GM18951 (cell line): ENCODE results near the gene TMEM209.

Source experiments
- POLR2A ChIP-seq: IDR thresholded peaks from 4 replicates; pipeline ENCODE4 v1.6.1; 2011; ENCODE audit warnings: mild to moderate bottlenecking; ENCODE audit not compliant: insufficient read length, insufficient read depth; ENCODE audit errors: extremely low read depth
- in situ Hi-C: fragments of 300-500 bp; cut with MboI; formaldehyde crosslinking; loops from one replicate; pipeline ENCODE4 v1.12.0; 2022; ENCODE audit warnings: low sequenced_read_pairs, mixed read lengths, inconsistent platforms; ENCODE audit not compliant: unreplicated experiment

The TMEM209 gene

GRCh38 chr7:130141161-130141883 lies 63.9 kb downstream of the TMEM209 start:
- TF ChIP-seq POLR2A: peak; percentile 53

GRCh38 chr7:130140551-130141160 lies 64.5 kb downstream of the TMEM209 start:
- in situ Hi-C loops: no loop called here
- no peak for TF ChIP-seq POLR2A

More at GRCh38 chr7:130141161-130141883, 63.9 kb downstream of the TMEM209 start:
- in situ Hi-C loops: no loop called here

- no peak for TF ChIP-seq POLR2A
- in situ Hi-C loops: no loop called here
Observed at GRCh38 chr7:130139193-130139960, 65.8 kb downstream of the TMEM209 start.

GRCh38 chr7:130137207-130137606 lies 68.0 kb downstream of the TMEM209 start:
- in situ Hi-C loops: no loop called here
- no peak for TF ChIP-seq POLR2A

- no peak for TF ChIP-seq POLR2A
- in situ Hi-C loops: no loop called here
Observed at GRCh38 chr7:130136579-130137167, 68.5 kb downstream of the TMEM209 start.

GRCh38 chr7:130135208-130136205 lies 69.7 kb downstream of the TMEM209 start:
- in situ Hi-C loops: no loop called here
- TF ChIP-seq POLR2A: no peak

- TF ChIP-seq POLR2A: no peak
- in situ Hi-C loops: no loop called here
Observed at GRCh38 chr7:130134726-130135125, 70.5 kb downstream of the TMEM209 start.

GRCh38 chr7:130134106-130134636 lies 71.0 kb downstream of the TMEM209 start:
- TF ChIP-seq POLR2A: no peak
- in situ Hi-C loops: no loop called here

GRCh38 chr7:130133029-130133782 lies 72.0 kb downstream of the TMEM209 start:
- no peak for TF ChIP-seq POLR2A
- in situ Hi-C loops: no loop called here

- no peak for TF ChIP-seq POLR2A
- in situ Hi-C loops: no loop called here
Observed at GRCh38 chr7:130131964-130132875, 73.0 kb downstream of the TMEM209 start.

GRCh38 chr7:130131191-130131834 lies 73.9 kb downstream of the TMEM209 start:
- in situ Hi-C loops: no loop called here
- no peak for TF ChIP-seq POLR2A
